GM12892 (cell line): ENCODE results near the gene DLEU7.

Experiments
- POLR2A ChIP-seq: IDR thresholded peaks from 2 replicates; pipeline ENCODE4 v1.6.1; 2011; ENCODE audit warnings: low read depth, low read length, control low read depth
- TAF1 ChIP-seq: IDR thresholded peaks from 2 replicates; pipeline ENCODE4 v1.6.1; 2011; ENCODE audit warnings: low read depth, mild to moderate bottlenecking, control low read depth, low read length, borderline replicate concordance

DNA sequence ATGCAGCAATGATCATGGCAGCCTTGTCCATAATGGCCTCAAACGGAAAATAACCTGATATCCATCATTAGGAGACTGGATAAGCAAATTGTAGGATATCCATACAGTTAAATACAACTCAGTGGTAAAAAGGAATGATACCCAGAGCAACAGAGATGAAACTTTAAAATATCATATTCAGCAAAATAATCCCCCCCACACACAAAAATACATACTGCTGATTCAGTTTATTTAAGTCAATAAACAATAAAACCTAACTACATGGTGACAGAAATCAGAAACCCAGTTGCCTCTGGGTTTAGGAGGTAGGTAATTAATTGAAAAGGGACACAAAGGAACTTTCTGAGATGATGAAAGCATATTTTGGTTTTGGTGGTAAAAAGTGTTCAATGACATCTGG lies 27.9 kb upstream of the DLEU7 start:
- TF ChIP-seq POLR2A (no peak), TAF1 (no peak)
